Nucleus accumbens (tissue), 56 donors: ENCODE results near the gene MED12.
"Not testable (repeated sequence)": the region's sequence is repeated elsewhere in the genome, so short reads cannot be mapped to it uniquely, and the experiment has no call there.

Experiments
- DNase-seq, 56 donors: peaks; one replicate each; lab custom pipeline; 2025; lab: John Stamatoyannopoulos, UW

Gene MED12

DNA sequence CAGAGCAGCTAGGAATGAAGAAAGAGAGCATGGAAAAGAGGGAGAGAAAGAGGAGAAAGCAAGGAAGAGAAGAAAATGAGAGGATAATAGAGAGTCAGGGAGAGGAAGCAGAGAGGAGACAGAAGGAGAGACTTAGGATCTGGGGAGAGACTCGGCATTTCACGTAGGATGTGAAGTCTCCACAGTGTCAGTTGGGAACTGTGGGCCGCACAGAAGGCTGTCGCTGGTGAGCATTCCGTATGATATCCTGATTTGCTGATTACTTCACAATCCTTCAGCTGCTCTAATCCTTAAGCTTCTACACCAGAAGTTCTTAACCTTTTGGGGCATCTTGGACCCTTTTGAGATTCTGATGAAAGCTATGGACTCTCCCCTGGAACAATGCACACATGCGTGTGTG lies 40.2 kb downstream of the MED12 start:
- peak in 2 of 56 donors; percentile 0 to 1 for DNase-seq

DNA sequence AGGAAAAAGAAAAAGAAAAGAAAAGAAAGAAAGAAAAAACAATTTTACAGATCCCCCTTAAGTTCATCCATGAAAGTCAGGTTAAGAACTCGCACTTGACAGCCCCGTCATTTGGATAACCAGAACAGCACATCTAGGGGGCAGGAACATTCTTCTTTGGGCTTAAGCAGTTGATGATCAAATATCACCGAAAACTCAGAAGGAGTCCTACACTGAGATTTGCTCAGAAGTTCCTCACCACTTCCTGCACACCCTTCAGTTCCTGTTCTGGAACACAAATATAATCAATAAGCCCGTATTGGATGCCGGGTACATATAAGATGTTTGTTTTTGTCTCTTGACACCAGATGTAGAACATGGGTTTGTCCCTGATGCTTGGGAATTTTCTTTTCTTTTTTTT lies 40.9 kb downstream of the MED12 start:
- DNase-seq: no peak

DNA sequence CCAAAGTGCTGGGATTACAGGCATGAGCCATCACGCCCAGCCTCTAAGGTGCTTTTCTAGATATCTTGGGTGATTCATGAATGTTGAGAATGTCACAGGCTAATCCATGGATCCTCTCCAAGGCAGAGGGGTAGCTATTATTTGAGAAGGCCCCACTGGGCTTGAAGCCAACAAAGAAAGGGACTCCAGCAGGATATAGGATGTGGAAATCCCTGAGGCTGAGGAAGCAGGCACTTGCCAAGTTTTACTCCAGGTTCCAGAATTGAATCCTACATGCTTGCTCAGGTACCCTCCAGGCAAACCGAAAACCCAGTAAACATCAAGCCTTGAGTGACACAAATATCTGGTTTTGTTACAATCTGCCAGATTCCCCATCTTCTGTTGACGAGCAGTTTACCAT lies 42.1 kb downstream of the MED12 start:
- no peak for DNase-seq

DNA sequence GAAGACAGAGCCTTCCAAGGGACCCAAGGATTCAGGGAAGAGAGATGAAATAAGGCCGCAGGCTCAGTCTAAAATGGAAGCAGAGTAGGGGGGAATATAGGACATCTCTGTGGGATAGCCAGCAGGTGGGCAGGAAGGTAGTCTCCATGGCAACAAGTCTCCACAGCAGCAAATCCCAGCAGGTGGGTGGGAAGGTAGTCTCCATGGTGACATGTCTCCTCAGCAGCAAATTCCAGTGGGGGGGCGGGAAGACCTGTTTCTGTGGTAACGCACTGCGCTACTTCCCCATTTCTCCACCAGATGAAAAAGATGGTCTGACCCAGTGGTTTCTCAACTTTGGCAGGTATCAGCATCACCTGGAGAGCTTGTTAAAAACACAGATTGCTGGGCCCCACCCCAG lies 44.6 kb downstream of the MED12 start:
- peak in 31 of 56 donors; percentile 1 to 71 (median 24) for DNase-seq

- no peak for DNase-seq
Measured at GRCh38 chrX:71164071-71164470, 45.7 kb downstream of the MED12 start.

GRCh38 chrX:71166461-71166860 lies 48.1 kb downstream of the MED12 start:
- DNase-seq: peak in 28 of 56 donors; percentile 0 to 40 (median 14)

DNA sequence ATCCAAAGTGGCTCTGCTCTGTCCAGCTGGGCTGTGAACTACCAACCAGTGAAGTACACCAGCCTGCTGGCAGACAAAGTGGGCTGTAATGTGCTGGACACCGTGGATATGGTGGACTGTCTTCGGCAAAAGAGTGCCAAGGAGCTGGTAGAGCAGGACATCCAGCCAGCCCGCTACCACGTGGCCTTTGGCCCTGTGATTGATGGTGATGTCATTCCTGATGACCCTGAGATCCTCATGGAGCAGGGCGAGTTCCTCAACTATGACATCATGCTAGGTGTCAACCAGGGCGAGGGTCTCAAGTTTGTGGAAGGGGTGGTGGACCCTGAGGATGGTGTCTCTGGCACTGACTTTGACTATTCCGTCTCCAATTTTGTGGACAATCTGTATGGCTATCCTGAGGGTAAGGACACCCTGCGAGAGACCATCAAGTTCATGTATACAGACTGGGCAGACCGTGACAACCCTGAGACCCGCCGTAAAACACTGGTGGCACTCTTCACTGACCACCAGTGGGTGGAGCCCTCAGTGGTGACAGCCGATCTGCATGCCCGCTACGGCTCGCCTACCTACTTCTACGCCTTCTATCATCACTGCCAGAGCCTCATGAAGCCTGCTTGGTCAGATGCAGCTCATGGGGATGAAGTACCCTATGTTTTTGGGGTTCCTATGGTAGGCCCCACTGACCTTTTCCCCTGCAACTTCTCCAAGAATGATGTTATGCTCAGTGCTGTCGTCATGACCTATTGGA lies 48.8 kb downstream of the MED12 start:
- peak in 3 of 56 donors; percentile 15 to 33 (median 27) for DNase-seq

GRCh38 chrX:71168134-71168533 lies 49.7 kb downstream of the MED12 start:
- no peak for DNase-seq

DNA sequence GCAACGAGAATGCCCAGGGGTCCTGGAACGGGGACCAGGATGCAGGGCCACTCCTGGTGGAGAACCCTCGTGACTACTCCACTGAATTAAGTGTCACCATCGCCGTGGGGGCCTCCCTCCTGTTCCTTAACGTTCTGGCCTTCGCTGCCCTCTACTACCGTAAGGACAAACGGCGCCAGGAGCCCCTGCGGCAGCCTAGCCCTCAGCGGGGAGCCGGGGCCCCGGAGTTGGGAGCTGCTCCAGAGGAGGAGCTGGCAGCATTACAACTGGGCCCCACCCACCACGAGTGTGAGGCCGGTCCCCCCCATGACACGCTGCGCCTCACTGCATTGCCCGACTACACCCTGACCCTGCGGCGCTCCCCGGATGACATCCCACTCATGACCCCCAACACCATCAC lies 51.2 kb downstream of the MED12 start:
- DNase-seq: peak in 1 of 56 donors; percentile 7

DNA sequence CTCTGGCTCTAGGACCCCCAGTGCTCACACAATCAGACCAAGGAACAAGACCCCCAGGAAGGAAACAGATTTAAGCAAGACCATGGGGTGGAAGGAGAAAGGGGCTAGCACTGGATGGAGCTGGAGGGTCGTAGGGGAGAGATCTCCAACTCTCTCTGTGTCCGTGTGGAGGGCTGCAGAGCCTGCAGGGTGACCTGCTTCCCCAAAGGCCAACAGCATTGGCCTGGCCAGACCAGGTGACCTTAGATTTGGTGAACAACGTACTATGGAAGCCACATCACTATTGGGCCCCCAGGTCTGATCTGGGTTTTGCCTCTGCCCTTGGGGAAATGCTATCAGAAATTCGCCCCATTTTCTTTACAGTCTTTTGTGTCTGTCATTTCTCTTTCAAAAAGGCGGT lies 52.3 kb downstream of the MED12 start:
- DNase-seq: no peak

- DNase-seq: peak in 1 of 56 donors; percentile 4
Measured at GRCh38 chrX:71171110-71171801, 52.9 kb downstream of the MED12 start.

- DNase-seq: no peak
Measured at GRCh38 chrX:71173440-71173839, 55.0 kb downstream of the MED12 start.

GRCh38 chrX:71174795-71175194 lies 56.4 kb downstream of the MED12 start:
- no peak for DNase-seq

DNA sequence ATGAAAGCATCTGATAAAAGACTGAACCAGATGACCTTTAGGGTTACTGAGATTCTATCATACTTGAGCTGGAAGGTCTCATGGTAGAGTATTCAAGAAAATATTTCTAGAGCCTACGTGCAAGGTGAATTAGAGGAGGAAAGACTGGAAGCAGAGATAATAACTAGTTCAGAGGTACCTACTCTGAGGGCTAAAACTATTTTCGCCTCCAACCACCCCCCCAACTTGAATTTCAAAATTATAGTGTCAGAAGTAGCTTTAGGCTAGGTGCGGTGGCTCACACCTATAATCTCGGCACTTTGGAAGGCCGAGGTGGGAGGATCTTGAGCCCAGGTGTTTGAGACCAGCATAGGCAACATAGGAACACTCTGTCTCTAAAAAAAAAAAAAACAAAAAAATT lies 57.1 kb downstream of the MED12 start:
- DNase-seq: no peak

- DNase-seq: no peak
Measured at GRCh38 chrX:71177327-71177726, 58.9 kb downstream of the MED12 start.

DNA sequence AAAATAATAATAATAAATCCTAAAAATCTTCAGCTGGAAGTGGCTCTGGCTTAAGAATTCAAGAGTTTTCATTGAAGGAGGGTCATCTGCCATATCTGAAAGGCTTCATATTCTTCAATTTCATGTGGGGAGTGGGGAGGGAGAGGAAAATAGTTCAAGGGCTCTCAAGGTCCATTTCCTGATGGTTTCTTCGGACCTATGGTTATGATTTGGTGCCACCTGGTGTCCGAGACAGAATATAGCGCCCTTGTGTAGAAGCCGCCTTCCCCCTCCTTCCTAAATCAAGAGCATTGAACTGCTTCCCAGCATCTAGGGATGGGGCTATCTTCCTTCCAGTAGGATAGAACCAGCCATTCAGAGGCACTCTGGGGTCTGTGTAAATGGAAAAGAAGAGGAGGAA lies 60.5 kb downstream of the MED12 start:
- DNase-seq: peak in 34 of 56 donors; percentile 0 to 63 (median 21)

DNA sequence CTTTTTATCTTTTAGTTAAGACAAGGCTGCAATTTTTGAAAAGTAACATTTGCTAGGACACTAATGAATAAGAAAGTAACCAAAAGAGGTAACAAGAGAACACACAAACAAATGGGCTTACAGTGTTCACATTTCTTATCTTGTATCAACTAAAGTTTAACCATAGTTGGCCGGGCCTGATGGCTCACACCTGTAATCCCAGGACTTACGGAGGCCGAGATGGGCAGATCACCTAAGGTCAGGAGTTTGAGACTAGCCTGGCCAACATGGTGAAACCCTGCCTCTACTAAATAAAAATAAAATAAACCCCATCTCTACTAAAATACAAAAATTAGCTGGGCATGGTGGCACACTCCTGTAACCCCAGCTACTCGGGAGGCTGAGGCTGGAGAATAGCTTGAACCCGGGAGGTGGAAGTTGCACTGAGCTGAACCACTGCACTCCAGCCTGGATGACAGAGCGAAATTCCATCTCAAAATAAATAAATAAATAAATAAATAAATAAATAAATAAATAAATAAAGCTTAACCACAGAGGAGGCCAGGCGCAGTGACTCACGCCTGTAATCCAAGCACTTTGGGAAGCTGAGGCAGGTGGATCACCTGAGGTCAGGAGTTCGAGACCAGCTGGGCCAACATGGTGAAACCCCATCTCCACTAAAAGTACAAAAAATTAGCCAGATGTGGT lies 62.3 kb downstream of the MED12 start:
- DNase-seq: not testable (repeated sequence)

DNA sequence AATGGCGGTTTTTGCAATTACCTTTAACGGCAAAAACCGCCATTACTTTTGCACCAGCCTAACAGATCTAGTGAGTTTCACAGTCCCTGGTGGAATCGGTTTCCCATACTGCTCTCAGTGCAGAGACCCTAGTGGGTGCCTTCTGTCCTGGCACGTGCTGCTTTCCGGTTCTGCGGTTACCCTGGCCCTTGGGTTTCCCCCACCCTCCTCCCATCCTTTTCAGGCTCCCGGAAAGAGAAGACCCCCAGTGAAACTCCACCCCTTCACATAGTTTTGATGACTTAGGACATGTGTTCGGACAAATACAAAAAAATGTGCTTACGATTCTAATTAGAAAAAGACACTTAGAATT lies 63.1 kb downstream of the MED12 start:
- peak in 4 of 56 donors; percentile 0 to 24 (median 6) for DNase-seq

DNA sequence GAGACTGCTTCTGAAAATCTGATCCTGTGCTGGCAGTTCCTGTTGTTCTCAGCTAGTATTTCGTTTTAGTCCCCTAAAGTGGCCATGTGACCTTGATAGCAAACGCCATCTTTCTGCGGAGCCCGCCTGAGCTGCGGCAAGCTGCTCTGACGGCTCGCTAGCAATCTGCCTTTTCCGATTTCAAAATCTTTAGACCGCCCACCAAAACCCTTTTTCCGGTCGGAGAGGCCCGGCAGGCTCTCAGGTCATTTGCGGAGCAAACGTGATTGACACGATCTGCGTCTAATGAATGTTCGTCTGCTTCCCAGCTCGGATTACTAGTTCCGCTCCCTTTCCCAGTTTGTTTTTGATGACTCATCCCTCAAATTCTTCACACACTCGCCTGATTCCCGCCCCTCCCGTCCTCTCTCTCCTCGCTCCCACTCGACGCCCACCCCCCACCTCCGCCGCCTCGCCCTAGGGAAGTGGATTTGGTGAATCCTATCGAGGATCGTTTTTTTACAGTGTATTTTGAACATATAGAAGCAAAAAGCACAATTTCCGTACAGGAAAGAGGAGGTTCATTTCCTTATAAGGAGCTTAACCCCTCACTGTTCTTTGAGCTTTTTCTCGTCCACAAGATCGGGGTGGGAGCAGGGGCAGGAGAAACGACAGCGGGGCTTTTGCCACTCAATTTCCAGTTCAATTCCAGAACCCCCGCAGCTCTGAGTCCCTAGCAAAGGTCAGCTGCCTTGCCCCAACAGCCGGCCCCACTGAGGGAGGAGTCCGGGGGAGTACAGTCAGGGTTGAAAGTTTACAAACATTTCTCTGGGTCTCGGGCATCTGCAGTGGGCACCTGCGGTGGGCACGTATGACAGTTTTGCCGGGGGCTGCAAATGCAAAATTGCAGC lies 63.8 kb downstream of the MED12 start:
- DNase-seq: peak; percentile 12 to 94 (median 80)

DNA sequence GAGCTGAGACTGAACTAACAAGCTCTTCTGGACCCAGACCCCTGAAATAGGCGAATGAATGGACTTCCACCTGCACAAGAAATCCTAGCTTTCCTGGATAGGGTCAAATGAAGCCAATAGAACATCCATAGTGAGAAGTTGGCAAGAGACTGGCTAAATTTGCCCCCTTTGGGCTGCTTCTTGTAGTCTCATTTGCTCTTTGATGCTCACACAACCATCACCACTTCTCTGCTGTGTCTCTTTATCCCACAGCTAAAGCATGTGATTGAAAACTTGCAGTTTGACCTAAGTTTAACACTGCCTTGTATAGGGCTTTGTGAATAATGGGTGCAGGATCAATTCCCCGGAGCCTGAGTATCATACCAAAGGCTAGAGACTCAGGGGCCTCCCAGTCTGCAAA lies 64.5 kb downstream of the MED12 start:
- DNase-seq: peak in 1 of 56 donors; percentile 0
